Heart right ventricle (tissue), 16 donors: ENCODE data around the gene ERP44. TPM values are rescaled to one million over a fixed set of nuclear protein-coding genes. Genes with fewer than 3 reads are reported as not detected.
"Not testable (repeated sequence)": the region's sequence is repeated elsewhere in the genome, so short reads cannot be mapped to it uniquely, and the experiment has no call there.

Experiments used
- ATAC-seq, 8 donors: fragments of 200-7000 bp; cut with Tn5 transposase; one replicate each; pipeline ENCODE4 v1.9.1; 2020; ENCODE audit warnings: mild to moderate bottlenecking in 8 of 8, moderate library complexity in 8 of 8, moderate number of reproducible peaks in 1 of 8
- DNase-seq, 2 donors: peaks; one replicate each; pipeline ENCODE4 v3.0.0-alpha.2; 2020
- H3K27ac ChIP-seq, 10 donors: fragments of 200-600 bp; sonication (generic) in 2 of 10; one replicate each; pipeline versions ENCODE4 v1.5.0 to v1.8.0; 2020 to 2022; ENCODE audit warnings: mild to moderate bottlenecking in 3 of 10
- H3K27me3 ChIP-seq, 7 donors: fragments of 200-600 bp; one replicate each; pipeline ENCODE4 v1.8.0; 2021 to 2022; ENCODE audit warnings: mild to moderate bottlenecking in 2 of 7
- H3K36me3 ChIP-seq, 9 donors: fragments of 200-600 bp; sonication (generic) in 1 of 9; one replicate each; pipeline versions ENCODE4 v1.5.0 to v1.8.0; 2020 to 2022; ENCODE audit warnings: mild to moderate bottlenecking in 2 of 9
- H3K4me1 ChIP-seq, 9 donors: fragments of 200-600 bp; sonication (generic) in 1 of 9; one replicate each; pipeline versions ENCODE4 v1.5.0 to v1.8.0; 2020 to 2022; ENCODE audit warnings: mild to moderate bottlenecking in 4 of 9
- H3K4me3 ChIP-seq, 10 donors: fragments of 200-600 bp; sonication (generic) in 2 of 10; one replicate each; pipeline versions ENCODE4 v1.5.0 to v1.8.0; 2020 to 2022; ENCODE audit warnings: mild to moderate bottlenecking in 7 of 10, moderate library complexity in 2 of 10
- H3K9me3 ChIP-seq, 11 donors: fragments of 200-600 bp in 10 of 11; sonication (generic) in 2 of 11; one replicate each; pipeline versions ENCODE4 v1.5.0 to v1.8.0; 2013 to 2022; ENCODE audit warnings: mild to moderate bottlenecking in 2 of 11, control low read depth in 1 of 11, moderate library complexity in 1 of 11
- WGBS, 2 donors: extraction: QIAGEN DNeasy Blood & Tissue Kit; methylation state at CpG; one replicate each; pipeline ENCODE4 v1.1.7; 2013; ENCODE audit warnings: inconsistent platforms in 1 of 2; 5-methylcytosine and 5-hydroxymethylcytosine counted together
- intact Hi-C, 10 donors: fragments of 100-400 bp; cut with DNase I; formaldehyde crosslinking; loops; one replicate each; pipeline versions ENCODE4 v1.11.1 to v1.14.2; 2022
- polyA plus RNA-seq, 2 donors: library from polyadenylated mRNA; stranded (reverse); fragments of 200-250 nt; gene quantifications; one replicate each; pipeline ENCODE4 v1.2.3, GENCODE V29; 2013
- total RNA-seq, 10 donors: library from RNA; stranded (reverse); fragmentation: NEBNext Ultra II Directional in 3 of 10; extraction: Animal tissue kit (Norgen Biotek cat#: 25700) in 3 of 10; gene quantifications; one replicate each; pipeline versions ENCODE4 v1.2.1 to v1.2.4, GENCODE V29; 2021 to 2023
- TF ChIP-seq, protein P1 (sequence below), 9 donors: fragments of 200-600 bp; sonication (generic) in 2 of 9; IDR thresholded peaks; one replicate each; pipeline versions ENCODE4 v1.5.0 to v1.8.0; 2021 to 2022; ENCODE audit warnings: antibody characterized with exemption in 9 of 9, mild to moderate bottlenecking in 5 of 9, moderate library complexity in 1 of 9
- donor health status: Arrhythmogenic right ventricular cardiomyopathy.
- donor health status: ischemic (EF 13 %, LVEDD 7.1; RV severe dilation, severe dysfunction).
- donor health status: healthy with polysubstance abuse.
- donor health status: DM: no; HTN: yes; CAD: no.
- donor health status: DM: no; HTN: no; CAD: no.
- donor health status: ischemic (EF 25% LVEDD 6.9; RV normal size, moderate dysfunction).
- donor health status: ischemic (EF 25% LVEDD 5.7; RV mildly dilated, moderate dysfunction).
- donor health status: healthy.
- donor health status: DM: yes; HTN: yes; CAD: no.
- donor health status: Ischemic cardiomyopathy.
- donor health status: ischemic (EF 35%, LVEDD 5.7; RV mildly dilated, moderate dysfunction).
- donor health status: nonischemic (EF 11% LVEDD 7.7; RV severe dilation, severe dysfunction).
- donor health status: DM: yes; HTN: yes; CAD: no.
- donor health status: PGD.
- donor health status: ischemic (EF 29% LVEDD 5.4; RV normal size, mild dysfunction).
- donor health status: nonischemic (EF 23%, LVEDD 6.1; RV moderate dilation, normal function).

ERP44 gene
- total and polyA plus RNA-seq, 12 donors = 11.9 to 19.8 (median 15.2) TPM

DNA sequence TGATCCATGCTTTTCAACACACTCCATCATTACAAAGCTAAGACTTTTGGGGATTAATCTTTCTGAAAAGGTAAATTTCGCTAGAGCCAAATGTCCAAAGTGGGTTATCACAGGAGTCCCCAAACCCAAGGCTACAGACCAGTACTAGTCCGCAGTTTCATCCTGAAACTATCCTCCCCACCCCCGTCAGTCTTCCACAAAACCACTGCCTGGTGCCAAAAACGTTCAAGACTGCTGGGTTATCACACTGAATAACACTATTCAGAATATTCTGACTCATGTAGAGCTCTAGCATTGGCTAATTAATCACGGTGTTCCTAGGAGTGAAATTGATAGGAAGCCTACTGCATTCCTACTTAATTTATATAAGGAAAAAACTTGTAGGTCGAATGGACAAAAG lies 24.7 kb downstream of the ERP44 start:
- no peaks in the 10 kb centered on the region for H3K9me3 ChIP-seq
- DNase-seq (no peak), ATAC-seq (peak in 2 of 8 donors; percentile 67 to 77)
- H3K36me3 ChIP-seq = no peaks in the 10 kb centered on the region
- TF ChIP-seq, protein P1, sequence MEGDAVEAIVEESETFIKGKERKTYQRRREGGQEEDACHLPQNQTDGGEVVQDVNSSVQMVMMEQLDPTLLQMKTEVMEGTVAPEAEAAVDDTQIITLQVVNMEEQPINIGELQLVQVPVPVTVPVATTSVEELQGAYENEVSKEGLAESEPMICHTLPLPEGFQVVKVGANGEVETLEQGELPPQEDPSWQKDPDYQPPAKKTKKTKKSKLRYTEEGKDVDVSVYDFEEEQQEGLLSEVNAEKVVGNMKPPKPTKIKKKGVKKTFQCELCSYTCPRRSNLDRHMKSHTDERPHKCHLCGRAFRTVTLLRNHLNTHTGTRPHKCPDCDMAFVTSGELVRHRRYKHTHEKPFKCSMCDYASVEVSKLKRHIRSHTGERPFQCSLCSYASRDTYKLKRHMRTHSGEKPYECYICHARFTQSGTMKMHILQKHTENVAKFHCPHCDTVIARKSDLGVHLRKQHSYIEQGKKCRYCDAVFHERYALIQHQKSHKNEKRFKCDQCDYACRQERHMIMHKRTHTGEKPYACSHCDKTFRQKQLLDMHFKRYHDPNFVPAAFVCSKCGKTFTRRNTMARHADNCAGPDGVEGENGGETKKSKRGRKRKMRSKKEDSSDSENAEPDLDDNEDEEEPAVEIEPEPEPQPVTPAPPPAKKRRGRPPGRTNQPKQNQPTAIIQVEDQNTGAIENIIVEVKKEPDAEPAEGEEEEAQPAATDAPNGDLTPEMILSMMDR (IDR thresholded peaks at IDR 0.05) = no peak
- no peak overlapping the region for H3K4me3 ChIP-seq
- 54 to 58% methylated on average over 6 of the region's 6 CpGs for WGBS, 2 donors
- H3K4me1 ChIP-seq = peaks cover 0 to 46% (median 12%) of the 10 kb centered on the region in 9 donors
- no peak overlapping the region for H3K27ac ChIP-seq
- no peaks in the 10 kb centered on the region for H3K27me3 ChIP-seq
- intact Hi-C loops = no loop called here

DNA sequence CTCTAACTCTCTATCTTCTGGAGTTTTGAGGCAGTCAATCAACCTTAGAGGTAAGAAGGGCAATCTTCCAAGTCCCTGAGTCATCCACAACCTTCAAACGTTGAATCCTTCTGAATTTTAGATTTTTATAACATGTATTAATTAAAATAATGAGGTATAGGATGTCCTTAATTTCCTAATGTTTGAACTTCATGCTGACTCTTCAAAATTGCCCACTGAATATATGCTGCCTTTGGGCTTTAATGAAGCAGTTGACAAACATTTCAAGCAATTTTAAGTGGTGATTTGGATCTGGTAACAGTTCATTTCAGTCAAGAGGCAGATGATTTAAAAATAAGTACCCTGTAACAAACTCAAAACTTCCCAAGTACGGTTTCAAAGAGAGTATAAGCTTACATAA lies 26.0 kb downstream of the ERP44 start:
- TF ChIP-seq, protein P1 (IDR thresholded peaks at IDR 0.05) = no peak
- 59% methylated on average over 2 of the region's 2 CpGs for WGBS, 2 donors
- Histone ChIP-seq H3K27me3 (no peaks in the 10 kb centered on the region), H3K4me1 (peaks cover 0 to 41% (median 12%) of the 10 kb centered on the region in 9 donors), H3K36me3 (no peaks in the 10 kb centered on the region), H3K4me3 (no peak overlapping the region), H3K27ac (no peak overlapping the region), H3K9me3 (no peaks in the 10 kb centered on the region)
- no peak for ATAC-seq
- intact Hi-C loops = no loop called here
- DNase-seq = no peak

GRCh38 chr9:100071271-100071670 lies 27.5 kb downstream of the ERP44 start:
- Histone ChIP-seq H3K36me3 (no peaks in the 10 kb centered on the region), H3K4me1 (peaks cover 3 to 46% (median 17%) of the 10 kb centered on the region in 9 donors), H3K4me3 (no peak overlapping the region), H3K9me3 (no peaks in the 10 kb centered on the region), H3K27ac (no peak overlapping the region), H3K27me3 (no peaks in the 10 kb centered on the region)
- TF ChIP-seq, protein P1 (IDR thresholded peaks at IDR 0.05) = no peak
- WGBS, 2 donors = 87 to 93% methylated on average over 2 of the region's 2 CpGs
- DNase-seq (no peak), ATAC-seq (no peak)
- intact Hi-C loops = no loop called here

GRCh38 chr9:100070104-100071041 lies 28.4 kb downstream of the ERP44 start:
- intact Hi-C loops = no loop called here

DNA sequence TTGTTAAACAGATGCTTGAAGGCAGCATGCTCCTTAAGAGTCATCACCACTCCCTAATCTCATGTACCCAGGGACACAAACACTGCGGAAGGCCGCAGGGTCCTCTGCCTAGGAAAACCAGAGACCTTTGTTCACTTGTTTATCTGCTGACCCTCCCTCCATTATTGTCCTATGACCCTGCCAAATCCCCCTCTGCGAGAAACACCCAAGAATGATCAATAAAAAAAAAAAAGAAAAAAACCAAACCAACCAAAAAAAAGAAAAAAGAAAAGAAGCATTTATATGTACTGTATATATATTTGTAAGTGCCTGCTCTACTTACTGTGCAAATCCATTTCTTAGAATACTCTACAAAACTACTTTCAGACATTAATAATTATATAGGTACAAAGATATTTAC lies 29.7 kb downstream of the ERP44 start:
- ATAC-seq = not testable (repeated sequence)

More at GRCh38 chr9:100070104-100071041, 28.4 kb downstream of the ERP44 start:
- Histone ChIP-seq H3K4me3 (no peak overlapping the region), H3K9me3 (no peaks in the 10 kb centered on the region), H3K4me1 (peaks cover 3 to 54% (median 22%) of the 10 kb centered on the region in 9 donors), H3K27ac (no peak overlapping the region), H3K27me3 (no peaks in the 10 kb centered on the region), H3K36me3 (no peaks in the 10 kb centered on the region)
- DNase-seq (no peak), ATAC-seq (no peak)
- TF ChIP-seq, protein P1 (IDR thresholded peaks at IDR 0.05) = no peak
- WGBS, 2 donors = 74 to 77% methylated on average over 2 of the region's 2 CpGs

GRCh38 chr9:100067990-100068389 lies 30.8 kb downstream of the ERP44 start:
- peaks cover 0 to 47% (median 22%) of the 10 kb centered on the region in 9 donors for H3K4me1 ChIP-seq
- H3K9me3 ChIP-seq, H3K4me3 ChIP-seq, H3K36me3 ChIP-seq, H3K27ac ChIP-seq, ATAC-seq, H3K27me3 ChIP-seq, DNase-seq: not testable (repeated sequence)
- 97% methylated on average over 21 to 28 of the region's 30 CpGs for WGBS, 2 donors
- intact Hi-C loops = loop anchor here in 1 of 10 donors (10.0 kb wide), 1 partner anchor 47 kb away; no protein-coding TSS in a partner anchor

More for the DNA sequence above, 29.7 kb downstream of the ERP44 start:
- not testable (repeated sequence) for H3K9me3 ChIP-seq, DNase-seq, H3K4me3 ChIP-seq, H3K36me3 ChIP-seq, H3K27ac ChIP-seq, H3K27me3 ChIP-seq
- intact Hi-C loops = loop anchor here in 1 of 10 donors (10.0 kb wide), 1 partner anchor 46 kb away; no protein-coding TSS in a partner anchor
- 90 to 100% methylated on average over 1 of the region's 3 CpGs for WGBS, 2 donors
- peaks cover 2 to 47% (median 22%) of the 10 kb centered on the region in 9 donors for H3K4me1 ChIP-seq
